ENCODE measurements around the gene MYBPC2.

Gene MYBPC2

DNA sequence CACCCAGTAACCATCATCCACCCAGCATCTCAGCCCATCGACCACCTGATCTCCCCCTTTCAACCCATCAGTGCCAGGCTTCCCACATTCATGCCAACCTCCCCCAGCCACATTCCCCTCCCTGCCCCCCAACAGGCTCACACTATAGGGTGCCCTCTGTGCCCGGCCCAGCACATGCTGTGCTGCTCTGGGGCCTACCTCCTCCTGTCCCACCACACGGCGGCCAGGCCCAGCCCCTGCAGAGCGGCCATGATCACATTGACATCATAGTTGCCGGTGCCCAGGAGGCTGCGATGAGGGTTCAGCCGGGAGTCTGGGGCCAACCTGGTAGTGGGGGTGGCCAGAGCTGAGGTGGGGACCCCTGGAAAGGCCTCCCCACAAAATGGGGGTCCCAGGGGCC lies 74.7 kb downstream of the MYBPC2 start:
- DNase-seq (ENCODE audit: low read depth, low spot score) = no peak
- H3K4me3 ChIP-seq (ENCODE audit: low read length) = no peak overlapping the region

GRCh38 chr19:50508843-50509190 lies 76.1 kb downstream of the MYBPC2 start:
- H3K4me3 ChIP-seq (ENCODE audit: low read length) = no peak overlapping the region
- no peak for DNase-seq (ENCODE audit: low read depth, low spot score)

GRCh38 chr19:50509366-50509765 lies 76.7 kb downstream of the MYBPC2 start:
- no peak overlapping the region for H3K4me3 ChIP-seq (ENCODE audit: low read length)
- no peak for DNase-seq (ENCODE audit: low read depth, low spot score)

DNA sequence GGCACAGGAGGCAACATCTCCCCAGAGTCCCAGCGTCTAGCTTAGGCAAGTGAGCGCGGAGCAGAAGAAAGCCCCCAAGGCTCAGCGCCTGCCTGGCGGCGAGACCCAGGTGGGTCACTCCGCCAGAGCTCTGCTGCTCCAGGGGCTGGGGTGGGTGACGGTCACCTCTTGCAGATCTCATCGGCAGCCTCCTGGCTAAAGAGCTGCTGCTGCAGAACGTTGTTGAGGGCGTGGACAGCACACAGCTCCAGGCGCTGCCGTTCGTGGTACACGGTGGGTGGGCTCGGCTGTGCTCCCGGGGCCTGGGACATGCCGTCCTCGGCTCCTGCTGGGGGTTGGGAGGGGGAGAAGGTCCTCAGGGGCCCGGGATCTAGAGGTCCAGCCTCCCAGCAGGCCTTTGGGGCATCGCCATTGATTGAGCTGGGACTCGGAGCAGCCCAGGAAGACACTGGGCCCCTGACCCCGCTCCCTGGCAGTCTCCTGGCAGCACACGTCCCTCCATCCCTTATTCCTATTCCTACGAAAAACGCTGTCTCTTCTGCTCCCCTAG lies 77.5 kb downstream of the MYBPC2 start:
- DNase-seq (ENCODE audit: low read depth, low spot score) = no peak
- peak overlapping the region; percentile 78 for H3K4me3 ChIP-seq (ENCODE audit: low read length)

GRCh38 chr19:50510700-50511068 lies 78.0 kb downstream of the MYBPC2 start:
- no peak for DNase-seq (ENCODE audit: low read depth, low spot score)
- peak overlapping the region; percentile 78 for H3K4me3 ChIP-seq (ENCODE audit: low read length)

DNA sequence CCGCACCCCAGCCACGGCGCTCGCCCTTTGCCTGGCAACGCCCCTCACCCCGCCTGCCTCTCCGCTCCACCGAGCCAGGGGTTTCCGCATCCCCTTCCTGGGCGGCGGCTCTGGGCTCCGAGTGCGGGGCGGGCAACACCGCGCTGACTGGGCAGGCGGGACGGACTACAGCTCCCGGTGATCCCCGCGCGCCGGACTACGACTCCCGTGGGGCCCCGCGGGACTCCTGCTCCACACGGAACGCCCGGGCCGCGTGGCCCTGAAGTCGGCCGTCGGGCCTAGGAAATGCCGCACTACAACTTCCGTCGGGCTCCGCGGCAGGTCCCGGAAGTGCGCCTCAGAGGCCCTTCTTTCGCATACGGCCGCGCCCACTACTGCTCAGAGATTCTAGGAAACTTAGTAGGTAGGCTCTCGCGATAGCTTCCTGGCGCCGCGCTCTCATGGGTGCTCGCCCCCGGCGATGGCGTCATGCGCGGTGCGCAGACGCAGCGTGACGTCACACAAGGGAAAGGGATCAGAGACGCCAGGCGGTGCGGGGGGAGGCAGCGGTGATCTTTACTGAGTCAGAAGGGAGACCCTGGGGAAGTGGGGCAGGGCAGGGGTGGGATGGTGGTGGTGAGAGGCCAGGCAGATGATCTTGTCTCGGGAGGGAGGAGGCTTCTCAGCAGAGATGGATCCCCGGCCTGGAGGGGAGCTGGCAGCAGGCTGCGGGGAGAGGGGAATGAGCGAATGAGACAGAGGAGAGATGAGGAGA lies 78.6 kb downstream of the MYBPC2 start, which contains the start of gene JOSD2:
TSS of gene JOSD2 (minus strand) at position 123 of the 754 bp plus-strand sequence. CDS start 760 bp downstream, outside the sequence.
- H3K4me3 ChIP-seq (ENCODE audit: low read length) = peak within 1 kb of the TSS; percentile 78
- peak; percentile 99 for DNase-seq (ENCODE audit: low read depth, low spot score)

- no peak for DNase-seq (ENCODE audit: low read depth, low spot score)
- peak overlapping the region; percentile 78 for H3K4me3 ChIP-seq (ENCODE audit: low read length)
Observed at GRCh38 chr19:50512112-50512998, 79.7 kb downstream of the MYBPC2 start.

GRCh38 chr19:50512999-50513745 lies 80.5 kb downstream of the MYBPC2 start:
- no peak for DNase-seq (ENCODE audit: low read depth, low spot score)
- H3K4me3 ChIP-seq (ENCODE audit: low read length) = no peak overlapping the region

DNA sequence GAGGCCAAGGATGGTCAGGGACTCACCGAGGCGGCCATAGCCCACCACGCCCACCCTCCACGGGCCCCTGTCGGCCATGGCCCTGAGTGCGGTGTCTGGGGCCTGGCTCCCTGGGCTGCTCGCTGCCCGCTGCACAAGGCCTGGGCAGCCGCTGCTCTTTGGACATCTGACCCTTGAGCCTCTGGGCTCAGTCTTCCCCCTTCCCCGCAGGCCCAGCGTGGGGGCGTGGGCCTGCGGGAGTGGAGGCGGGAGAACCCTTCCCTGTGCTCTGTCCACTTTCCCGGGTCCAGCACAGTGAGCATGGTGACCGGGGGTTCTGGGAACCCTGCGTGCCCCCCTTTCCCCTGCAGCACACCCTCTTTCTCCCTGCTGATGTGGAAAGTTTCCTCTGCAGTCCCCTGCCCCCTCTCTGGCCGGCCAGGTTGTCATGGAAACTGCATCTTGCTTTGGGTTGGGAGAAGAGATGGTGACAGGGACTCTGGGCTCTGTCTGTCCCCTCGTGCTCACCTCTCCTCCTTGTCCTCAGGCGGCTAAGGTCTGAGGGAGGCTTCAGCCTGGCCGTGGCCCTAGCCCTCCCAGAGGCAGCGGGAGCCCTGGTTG lies 81.2 kb downstream of the MYBPC2 start, which contains the start of gene ASPDH:
TSS of gene ASPDH (minus strand) at position 168 of the 600 bp plus-strand sequence. CDS start at position 78, 90 bp downstream.
- peak within 1 kb of the TSS; percentile 47 for H3K4me3 ChIP-seq (ENCODE audit: low read length)
- DNase-seq (ENCODE audit: low read depth, low spot score) = no peak

DNA sequence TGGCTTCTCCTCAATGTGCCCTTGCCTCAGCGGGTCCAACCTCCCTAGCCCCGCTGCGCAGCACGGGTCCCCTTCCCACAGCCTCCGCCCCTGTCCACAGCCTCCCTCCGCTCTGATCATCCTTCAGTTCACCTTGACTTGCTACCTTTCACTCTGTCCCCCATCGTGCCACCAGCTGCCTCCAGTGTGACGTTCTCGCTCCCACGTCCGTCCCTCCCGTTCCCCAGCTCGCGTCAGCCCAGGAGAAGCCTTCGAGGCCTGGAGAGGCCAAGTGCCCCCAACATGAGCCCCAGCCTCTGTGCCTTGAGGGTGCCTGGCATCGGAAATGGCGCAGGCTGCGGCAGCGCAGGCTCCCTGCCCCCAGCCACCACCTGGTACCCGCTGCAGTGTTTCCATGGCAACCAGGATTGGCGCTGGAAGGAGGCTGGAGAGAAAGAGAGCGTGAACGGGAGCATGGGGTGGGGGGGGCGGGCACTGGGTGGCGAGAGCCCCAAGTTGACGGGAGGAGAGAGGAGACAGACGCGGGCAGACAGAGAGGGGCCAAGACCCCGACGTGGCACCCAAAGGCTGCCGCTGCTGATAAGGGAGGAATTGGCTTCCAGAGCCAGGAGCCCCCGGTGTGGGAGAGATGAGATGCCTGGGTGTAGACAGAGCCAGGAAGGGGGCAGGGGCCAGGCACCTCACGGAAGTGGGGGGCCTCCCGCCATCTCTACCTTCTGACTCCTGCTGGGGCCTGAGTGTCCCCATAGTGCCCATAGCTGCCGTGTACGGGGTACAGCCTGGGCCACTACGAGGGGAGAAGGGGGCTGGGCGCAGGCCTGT lies 81.9 kb downstream of the MYBPC2 start:
- peak; percentile 72 for DNase-seq (ENCODE audit: low read depth, low spot score)
- H3K4me3 ChIP-seq (ENCODE audit: low read length) = peak overlapping the region; percentile 47

- no peak for DNase-seq (ENCODE audit: low read depth, low spot score)
- H3K4me3 ChIP-seq (ENCODE audit: low read length) = no peak overlapping the region
Observed at GRCh38 chr19:50515168-50515561, 82.5 kb downstream of the MYBPC2 start.

Measured in Jurkat, Clone E6-1 (cell line).